GM18520 (cell line): ENCODE data around the gene NKTR.
"Not testable (repeated sequence)": the region's sequence is repeated elsewhere in the genome, so short reads cannot be mapped to it uniquely, and the experiment has no call there.

Experiments used
- ATAC-seq: cut with Tn5 transposase; IDR thresholded peaks from one replicate; pipeline ENCODE4 v1.9.1; 2021; ENCODE audit not compliant: unreplicated experiment

NKTR gene

GRCh38 chr3:42593635-42594034 is 6.9 kb upstream of the NKTR start:
- ATAC-seq, result no peak

DNA sequence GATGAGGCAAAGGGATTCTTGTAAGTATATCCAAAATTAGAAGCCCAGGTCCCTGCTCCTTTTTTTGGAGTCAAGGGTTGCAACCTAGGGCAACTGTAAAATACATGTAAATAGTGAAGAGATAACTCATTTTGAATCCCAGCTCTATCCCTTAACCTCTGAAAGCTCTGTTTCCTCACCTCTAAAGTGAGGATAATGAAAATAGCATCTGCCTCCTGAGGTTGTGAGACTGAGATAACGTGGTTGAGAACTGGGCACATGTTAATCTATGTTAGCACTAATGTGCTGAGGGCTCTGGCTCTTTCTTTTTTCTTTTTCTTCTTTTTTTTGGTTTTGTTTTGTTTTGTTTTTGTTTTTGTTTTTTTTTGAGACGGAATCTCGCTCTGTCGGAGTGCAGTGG is 4.8 kb upstream of the NKTR start:
- ATAC-seq, result no peak

DNA sequence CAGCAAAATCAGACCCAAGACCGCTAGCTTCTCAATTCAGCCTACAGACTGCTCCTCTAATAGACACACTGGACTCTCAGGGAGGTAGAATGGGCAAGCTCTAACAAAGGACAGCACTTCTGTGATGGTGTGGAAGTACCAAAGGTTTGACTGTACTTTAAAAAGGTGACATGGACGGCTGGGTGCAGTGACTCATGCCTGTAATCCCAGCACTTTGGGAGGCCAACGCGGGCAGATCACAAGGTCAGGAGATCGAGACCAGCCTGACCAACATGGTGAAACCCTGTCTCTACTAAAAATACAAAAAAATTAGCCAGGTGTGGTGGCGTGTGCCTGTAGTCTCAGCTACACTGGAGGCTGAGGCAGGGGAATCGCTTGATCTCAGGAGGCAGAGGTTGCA is 3.4 kb upstream of the NKTR start:
- not testable (repeated sequence) for ATAC-seq

DNA sequence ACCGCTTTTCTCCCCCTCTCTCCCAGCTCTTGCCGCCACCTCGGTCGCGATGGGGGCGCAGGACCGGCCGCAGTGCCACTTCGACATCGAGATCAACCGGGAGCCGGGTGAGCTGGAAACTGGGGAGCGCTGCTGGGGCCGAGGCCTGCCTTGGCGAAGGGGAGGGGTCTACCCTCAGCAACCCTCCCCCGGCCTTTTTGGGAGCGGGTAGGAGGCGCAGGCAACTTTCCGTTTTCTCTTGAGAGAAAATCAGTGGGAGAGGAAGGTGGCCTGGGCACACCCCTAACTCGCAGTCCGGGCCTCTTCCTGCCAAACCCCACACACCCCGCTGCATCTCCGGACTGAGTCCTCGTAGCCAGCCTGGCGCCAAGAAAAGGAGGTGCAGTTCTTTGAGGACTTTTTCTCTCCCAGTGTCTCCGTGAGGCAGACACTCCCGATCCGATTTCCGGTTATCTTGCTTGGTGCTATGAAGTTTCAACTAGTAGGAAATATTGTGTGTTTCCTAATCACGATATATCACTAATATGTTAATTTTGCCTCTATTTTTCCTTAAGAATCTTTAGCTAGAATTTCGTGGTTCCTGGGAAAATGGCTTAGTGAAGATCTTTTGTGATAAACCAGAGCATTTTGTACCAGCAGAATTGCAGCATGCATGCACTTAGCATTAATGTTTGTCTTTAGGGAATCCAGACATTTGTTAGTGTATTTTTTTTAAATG is 631 bp downstream of the NKTR start:
- peak; percentile 12 for ATAC-seq

DNA sequence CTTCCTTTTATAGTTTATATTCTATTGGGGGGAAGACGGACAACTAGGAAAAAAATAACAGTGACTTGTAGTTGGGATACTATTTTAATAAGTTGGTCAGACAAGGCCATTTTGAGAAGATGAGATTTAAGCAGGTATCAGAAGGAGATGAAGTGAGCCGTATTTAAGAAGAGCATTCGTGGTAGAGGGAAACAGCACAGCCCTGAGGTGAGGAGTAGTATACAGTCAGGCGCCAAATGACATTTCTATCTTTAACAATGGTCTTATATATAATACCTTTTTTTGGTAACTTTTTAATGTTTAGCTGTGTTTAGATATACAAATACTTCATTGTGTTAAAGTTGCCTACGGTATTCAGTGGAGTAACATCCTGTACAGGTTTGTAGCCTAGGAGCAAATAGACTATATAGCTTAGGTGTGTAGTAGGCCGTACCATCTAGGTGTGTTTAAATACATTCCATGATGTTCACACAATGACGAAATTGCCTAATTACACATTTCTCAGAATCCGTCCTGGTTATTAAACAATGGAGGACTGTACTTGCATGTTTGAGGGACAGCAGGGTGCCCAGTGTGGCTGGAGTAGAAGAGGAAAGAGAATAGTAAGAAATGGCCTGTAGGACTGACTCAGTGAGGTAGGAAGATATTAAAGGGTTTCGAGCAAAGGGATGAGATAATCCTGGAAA is 1.6 kb downstream of the NKTR start:
- no peak for ATAC-seq

DNA sequence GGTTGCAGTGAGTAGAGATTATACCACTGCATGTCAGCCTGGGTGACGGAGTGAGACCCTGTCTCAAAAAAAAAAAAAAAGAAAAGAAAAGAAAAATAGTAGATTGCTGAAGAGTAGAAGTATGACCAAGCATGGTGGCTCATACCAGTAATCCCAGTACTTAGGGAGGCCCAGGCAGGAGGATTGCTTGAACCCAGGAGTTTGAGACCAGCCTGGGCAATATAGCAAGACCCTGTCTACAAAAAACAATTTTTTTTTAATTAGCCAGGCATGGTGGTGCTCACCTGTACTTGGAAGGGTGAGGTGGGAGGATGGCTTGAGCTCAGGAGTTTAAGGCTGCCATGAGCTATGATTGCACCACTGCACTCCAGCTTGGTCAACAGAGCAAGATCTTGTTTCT is 2.5 kb downstream of the NKTR start:
- ATAC-seq, result no peak

- ATAC-seq, result no peak
Measured at GRCh38 chr3:42605546-42606173, 5.2 kb downstream of the NKTR start.

DNA sequence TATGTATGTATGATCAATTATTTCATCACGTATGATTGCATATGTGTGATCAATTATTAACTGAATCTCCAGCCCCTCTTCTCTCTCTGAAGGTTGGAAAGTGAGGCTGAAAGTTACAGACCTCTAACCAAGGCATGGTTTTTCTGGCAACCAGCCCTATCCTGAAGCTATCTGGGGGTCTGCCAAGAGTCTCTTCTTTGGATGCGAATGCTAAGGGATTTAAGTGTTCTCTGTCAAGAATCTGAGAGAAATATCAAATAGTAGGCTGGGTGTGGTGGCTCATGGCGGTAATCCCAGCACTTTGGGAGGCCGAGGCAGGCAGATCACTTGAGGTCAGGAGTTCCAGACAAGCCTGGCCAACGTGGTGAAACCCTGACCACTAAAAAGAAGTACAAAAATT is 8.1 kb downstream of the NKTR start:
- ATAC-seq, result no peak

GRCh38 chr3:42610976-42611375 is 10.5 kb downstream of the NKTR start:
- no peak for ATAC-seq

DNA sequence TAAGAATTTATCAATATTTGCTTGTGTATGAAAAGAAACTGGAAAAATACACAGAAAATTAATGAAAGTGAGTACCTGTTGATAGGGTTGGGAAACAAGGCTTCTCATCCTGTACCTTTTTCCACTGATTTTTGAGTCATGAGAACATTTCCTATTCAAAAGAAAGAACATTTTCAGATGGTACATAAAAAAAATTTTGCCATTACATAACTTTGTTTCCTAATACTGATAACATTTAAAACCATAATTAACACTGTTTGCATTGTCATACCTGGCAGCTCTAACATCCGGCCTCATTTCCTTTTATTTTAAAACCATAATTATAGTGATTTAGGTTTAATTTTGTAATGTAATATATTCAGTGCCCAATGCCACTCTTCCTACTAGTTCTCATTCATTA is 11.7 kb downstream of the NKTR start:
- ATAC-seq, result no peak

DNA sequence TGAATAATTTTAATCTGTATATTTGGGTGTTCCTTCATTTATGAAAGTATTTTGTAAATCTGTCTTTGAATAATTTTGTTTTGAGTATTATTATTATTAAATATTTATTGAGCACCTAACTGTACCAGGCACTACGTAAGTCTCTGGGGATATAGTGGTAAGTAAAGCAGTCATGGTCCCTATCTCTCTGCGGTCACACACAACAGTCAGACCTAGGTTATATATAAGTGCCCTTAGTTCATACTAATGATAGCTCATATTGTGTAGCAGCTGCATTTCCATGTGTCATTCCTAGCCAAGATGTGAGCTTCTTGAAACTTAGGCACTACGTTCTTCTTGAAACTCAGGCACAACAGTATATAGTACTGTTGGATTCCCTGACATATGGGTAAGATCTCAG is 12.4 kb downstream of the NKTR start:
- no peak for ATAC-seq

DNA sequence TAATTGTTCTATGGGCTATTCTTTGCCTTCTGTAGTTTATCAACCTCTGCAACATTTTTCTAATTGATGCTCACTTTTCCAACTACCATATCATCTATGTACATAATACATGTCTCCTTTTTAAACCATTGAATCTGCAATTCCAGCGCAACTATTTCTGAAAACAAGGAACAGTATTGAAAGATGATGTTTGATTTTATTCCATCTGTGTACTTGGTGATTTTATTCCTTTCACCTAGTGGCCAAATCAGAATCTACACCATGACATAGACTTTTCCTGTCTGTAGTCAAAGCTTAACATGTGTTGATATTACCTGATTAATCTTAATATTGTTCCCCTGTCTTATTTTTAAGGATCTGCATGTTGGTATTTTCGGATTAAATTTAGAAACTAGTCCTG is 13.0 kb downstream of the NKTR start:
- no peak for ATAC-seq

DNA sequence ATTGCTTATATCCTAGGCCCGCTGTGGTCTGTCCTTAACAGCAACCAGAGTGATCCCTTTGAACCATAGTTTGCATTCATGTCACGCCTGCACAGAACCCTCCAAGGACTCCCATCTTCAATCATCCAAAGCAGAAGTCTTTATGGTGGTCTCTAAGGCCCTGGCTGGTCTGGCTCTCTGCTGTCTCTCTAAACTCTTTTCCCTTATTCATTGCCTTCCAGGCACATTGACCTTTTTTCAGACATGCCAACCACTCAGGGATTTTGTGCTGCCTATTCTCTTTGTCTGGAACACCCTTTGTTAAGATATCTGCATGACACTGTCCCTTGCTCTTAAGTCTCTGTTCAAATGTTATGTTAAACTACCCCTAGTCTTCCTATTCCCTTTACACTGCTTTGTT is 31.1 kb downstream of the NKTR start:
- no peak for ATAC-seq

- no peak for ATAC-seq
Measured at GRCh38 chr3:42632146-42632545, 31.7 kb downstream of the NKTR start.

DNA sequence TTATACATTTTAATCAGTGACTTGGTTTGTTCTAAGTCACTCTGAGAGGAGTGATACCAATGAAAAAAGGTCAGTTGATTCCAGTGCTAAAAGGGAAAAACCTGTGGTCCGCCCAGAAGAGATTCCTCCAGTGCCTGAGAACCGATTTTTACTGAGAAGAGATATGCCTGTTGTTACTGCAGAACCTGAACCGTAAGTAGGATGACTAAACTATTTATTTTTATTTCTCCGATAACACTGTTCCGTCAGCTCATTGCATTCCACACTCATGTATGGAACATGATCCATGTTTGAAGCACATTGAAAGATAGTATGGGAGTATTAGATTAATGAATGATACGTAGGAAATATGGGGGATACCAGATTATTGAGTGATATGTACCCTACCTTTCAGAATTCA is 33.1 kb downstream of the NKTR start:
- no peak for ATAC-seq

GRCh38 chr3:42635111-42635510 is 34.6 kb downstream of the NKTR start:
- ATAC-seq, result no peak

- ATAC-seq, result no peak
Measured at GRCh38 chr3:42637001-42637400, 36.5 kb downstream of the NKTR start.

DNA sequence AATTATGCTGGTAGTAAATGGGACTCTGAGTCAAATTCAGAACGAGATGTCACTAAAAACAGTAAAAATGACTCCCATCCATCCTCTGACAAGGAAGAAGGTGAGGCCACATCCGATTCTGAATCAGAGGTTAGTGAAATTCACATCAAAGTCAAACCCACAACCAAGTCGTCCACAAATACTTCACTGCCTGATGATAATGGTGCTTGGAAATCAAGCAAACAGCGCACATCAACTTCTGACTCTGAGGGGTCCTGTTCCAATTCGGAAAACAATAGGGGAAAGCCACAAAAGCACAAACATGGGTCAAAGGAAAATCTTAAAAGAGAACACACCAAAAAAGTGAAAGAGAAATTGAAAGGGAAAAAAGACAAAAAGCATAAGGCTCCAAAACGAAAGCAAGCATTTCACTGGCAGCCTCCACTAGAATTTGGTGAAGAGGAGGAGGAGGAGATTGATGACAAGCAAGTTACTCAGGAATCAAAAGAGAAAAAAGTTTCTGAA is 37.9 kb downstream of the NKTR start:
- no peak for ATAC-seq

DNA sequence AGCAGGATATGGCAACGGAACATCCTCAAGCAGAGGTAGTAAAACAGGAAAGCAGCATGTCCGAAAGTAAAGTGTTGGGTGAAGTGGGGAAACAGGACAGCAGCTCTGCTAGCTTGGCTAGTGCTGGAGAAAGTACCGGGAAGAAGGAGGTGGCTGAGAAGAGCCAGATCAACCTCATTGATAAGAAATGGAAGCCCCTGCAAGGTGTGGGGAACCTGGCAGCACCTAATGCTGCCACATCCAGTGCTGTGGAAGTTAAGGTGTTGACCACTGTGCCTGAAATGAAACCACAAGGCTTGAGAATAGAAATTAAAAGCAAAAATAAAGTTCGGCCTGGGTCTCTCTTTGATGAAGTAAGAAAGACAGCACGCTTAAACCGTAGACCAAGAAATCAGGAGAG is 38.7 kb downstream of the NKTR start:
- no peak for ATAC-seq

- ATAC-seq, result no peak
Measured at GRCh38 chr3:42640129-42640528, 39.6 kb downstream of the NKTR start.

DNA sequence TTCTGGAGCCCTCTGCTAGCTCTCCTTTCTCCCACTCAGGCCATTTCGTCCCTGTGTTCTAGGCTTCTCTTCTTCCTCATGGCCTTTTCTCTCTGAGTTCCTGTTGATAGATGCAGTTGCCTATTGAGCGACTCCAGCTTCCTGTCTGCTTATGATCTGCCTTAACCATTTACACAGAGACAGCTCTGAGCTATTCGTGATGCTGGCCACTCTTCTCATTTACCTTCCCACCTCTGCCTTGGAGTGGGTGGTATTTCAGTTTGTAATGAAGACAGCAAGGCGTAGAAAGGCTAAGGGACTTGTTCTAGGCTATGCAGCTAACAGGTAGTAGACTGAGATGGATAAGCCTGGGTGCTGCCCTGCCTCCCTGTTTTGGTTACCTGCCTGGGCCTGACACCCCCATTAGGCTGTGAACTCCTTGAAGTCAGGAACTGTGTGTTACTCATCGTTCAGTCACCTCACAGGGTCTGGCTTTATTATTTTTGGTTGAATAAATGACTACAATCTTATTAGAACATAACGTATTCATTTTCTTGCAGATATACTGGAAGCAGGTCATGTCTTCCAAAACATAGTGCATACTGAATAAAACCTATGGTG is 40.4 kb downstream of the NKTR start:
- no peak for ATAC-seq
